H1 (cell line): Measurements from ENCODE around the gene CPT1A.

ENCODE experiments used
- EP300 ChIP-seq, 2 experiments: IDR thresholded peaks; 1 replicate in 1 of 2; 2 replicates in 1 of 2; pipeline ENCODE4 v1.6.1; 2011 to 2012; ENCODE audit warnings: low read depth in 2 of 2, low read length in 2 of 2, mild to moderate bottlenecking in 2 of 2, borderline replicate concordance in 1 of 2, inconsistent platforms in 1 of 2, moderate library complexity in 1 of 2
- FOSL1 ChIP-seq: IDR thresholded peaks from 2 replicates; pipeline ENCODE4 v1.6.1; 2011; ENCODE audit warnings: mild to moderate bottlenecking, low read depth, low read length, moderate library complexity; ENCODE audit not compliant: insufficient read depth
- GABPA ChIP-seq: IDR thresholded peaks from 2 replicates; pipeline ENCODE4 v1.6.1; 2011; ENCODE audit warnings: mild to moderate bottlenecking, low read length, moderate library complexity, borderline replicate concordance; ENCODE audit not compliant: insufficient read depth
- POLR2A ChIP-seq, 2 experiments: IDR thresholded peaks; 1 replicate in 1 of 2; 2 replicates in 1 of 2; pipeline ENCODE4 v1.6.1; 2011; ENCODE audit warnings: low read depth in 2 of 2, low read length in 2 of 2, mild to moderate bottlenecking in 2 of 2; ENCODE audit errors: control extremely low read depth in 1 of 2
- TF ChIP-seq, protein P1 (sequence below), 3 experiments: IDR thresholded peaks; 1 replicate in 2 of 3; 2 replicates in 1 of 3; pipeline versions ENCODE4 v1.5.1 to v1.6.1; 2011; ENCODE audit warnings: low read length in 3 of 3, mild to moderate bottlenecking in 3 of 3, inconsistent platforms in 2 of 3, low read depth in 1 of 3, moderate library complexity in 1 of 3; ENCODE audit not compliant: insufficient read depth in 1 of 3; ENCODE audit errors: control extremely low read depth in 1 of 3

- TF ChIP-seq POLR2A (IDR thresholded peaks at IDR 0.05; ENCODE audit: control extremely low read depth in 1 of 2, low read depth in 2 of 2, low read length in 2 of 2) (no peak), GABPA (no peak), EP300 (IDR thresholded peaks at IDR 0.05; ENCODE audit: borderline replicate concordance in 1 of 2, low read depth in 2 of 2, low read length in 2 of 2) (no peak), FOSL1 (no peak)
- TF ChIP-seq, protein P1, sequence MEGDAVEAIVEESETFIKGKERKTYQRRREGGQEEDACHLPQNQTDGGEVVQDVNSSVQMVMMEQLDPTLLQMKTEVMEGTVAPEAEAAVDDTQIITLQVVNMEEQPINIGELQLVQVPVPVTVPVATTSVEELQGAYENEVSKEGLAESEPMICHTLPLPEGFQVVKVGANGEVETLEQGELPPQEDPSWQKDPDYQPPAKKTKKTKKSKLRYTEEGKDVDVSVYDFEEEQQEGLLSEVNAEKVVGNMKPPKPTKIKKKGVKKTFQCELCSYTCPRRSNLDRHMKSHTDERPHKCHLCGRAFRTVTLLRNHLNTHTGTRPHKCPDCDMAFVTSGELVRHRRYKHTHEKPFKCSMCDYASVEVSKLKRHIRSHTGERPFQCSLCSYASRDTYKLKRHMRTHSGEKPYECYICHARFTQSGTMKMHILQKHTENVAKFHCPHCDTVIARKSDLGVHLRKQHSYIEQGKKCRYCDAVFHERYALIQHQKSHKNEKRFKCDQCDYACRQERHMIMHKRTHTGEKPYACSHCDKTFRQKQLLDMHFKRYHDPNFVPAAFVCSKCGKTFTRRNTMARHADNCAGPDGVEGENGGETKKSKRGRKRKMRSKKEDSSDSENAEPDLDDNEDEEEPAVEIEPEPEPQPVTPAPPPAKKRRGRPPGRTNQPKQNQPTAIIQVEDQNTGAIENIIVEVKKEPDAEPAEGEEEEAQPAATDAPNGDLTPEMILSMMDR (IDR thresholded peaks at IDR 0.05; ENCODE audit: control extremely low read depth in 1 of 3, insufficient read depth in 1 of 3, low read depth in 1 of 3, low read length in 3 of 3), result no peak
These were observed 32.9 kb downstream of the CPT1A start for GRCh38 chr11:68808787-68809186.
